Measurements from ENCODE around the gene EPG5.
"Not testable (repeated sequence)": the region's sequence is repeated elsewhere in the genome, so short reads cannot be mapped to it uniquely, and the experiment has no call there.

EPG5 gene

DNA sequence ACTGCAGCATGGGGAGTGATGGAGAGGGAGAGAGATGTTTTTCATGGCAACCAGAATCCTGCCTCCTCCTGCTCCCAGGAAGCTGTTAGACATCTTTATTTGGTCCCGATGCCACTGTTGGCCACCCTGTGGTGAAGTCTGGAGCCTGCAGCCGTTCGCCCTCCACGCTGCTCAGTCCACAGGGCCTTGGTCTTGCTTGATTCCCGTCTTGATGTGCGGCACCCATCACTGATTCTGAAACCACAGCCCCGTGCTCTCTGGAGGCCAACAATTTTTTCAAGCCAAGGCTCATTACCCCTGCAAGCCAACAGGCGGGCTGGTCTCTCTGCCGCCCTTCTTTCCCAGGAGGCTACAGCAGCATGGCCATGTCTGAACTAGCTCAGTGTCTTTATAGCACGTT, 117.1 kb downstream of the EPG5 start:
- no CpG with 5 or more reads among the region's 10 CpGs for WGBS (ENCODE audit: extremely low coverage, insufficient coverage, insufficient read length)
- DNase-seq: no peak

DNA sequence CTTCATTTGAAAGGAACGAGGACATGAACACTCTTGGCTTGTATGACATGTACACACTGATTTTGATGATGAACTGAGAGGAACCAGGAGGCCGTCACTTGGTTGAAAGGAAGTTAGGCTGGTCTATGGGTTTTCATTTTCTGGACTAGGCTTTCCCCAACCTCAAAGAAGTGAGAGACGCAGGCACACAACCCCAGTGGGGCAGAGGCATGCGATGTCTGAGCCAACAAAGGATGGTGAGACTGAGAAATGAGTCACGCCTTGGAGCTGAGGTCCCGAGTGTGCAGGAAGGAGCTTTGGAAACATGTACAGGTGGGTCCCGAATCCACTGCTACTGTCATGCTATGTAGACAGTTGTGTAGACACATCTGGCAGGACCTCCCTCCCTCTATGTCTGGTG, 117.6 kb downstream of the EPG5 start:
- H4K8ac ChIP-seq (ENCODE audit: low read depth, low read length): no peak overlapping the region
- DNase-seq: no peak

More for the DNA sequence above, 117.1 kb downstream of the EPG5 start:
- H3K9me3 ChIP-seq (ENCODE audit: insufficient read depth, low read depth, low read length): no peaks in the 10 kb centered on the region
- no peak overlapping the region for H2AFZ ChIP-seq (ENCODE audit: insufficient read depth, low read length, poor library complexity)
- H2AK5ac ChIP-seq (ENCODE audit: low read length): no peak overlapping the region
- H3K36me3 ChIP-seq (ENCODE audit: control insufficient read depth in 1 of 2, insufficient read depth in 2 of 2, low read length in 2 of 2): peaks cover 16 to 22% of the 10 kb centered on the region in 2 experiments
- H2BK120ac ChIP-seq (ENCODE audit: insufficient read depth, low read length, poor library complexity): no peak overlapping the region
- H3K4me1 ChIP-seq (ENCODE audit: control insufficient read depth in 1 of 2, insufficient read depth in 2 of 2, low read length in 2 of 2): peaks cover 7 to 12% of the 10 kb centered on the region in 2 experiments
- no peak overlapping the region for H3K23ac ChIP-seq (ENCODE audit: low read length)
- no peaks in the 10 kb centered on the region for H3K27me3 ChIP-seq (ENCODE audit: insufficient read depth, low read length)
- no peak overlapping the region for H2BK12ac ChIP-seq (ENCODE audit: low read length)
- H4K91ac ChIP-seq (ENCODE audit: low read depth, low read length): no peak overlapping the region
- no peak overlapping the region for H4K8ac ChIP-seq (ENCODE audit: low read depth, low read length)
- H4K12ac ChIP-seq (ENCODE audit: low read depth, low read length): no peak overlapping the region
- no peak overlapping the region for H3K4me2 ChIP-seq (ENCODE audit: low read length)
- H3K79me1 ChIP-seq (ENCODE audit: low read length): no peaks in the 10 kb centered on the region
- H2BK5ac ChIP-seq (ENCODE audit: low read depth, low read length, poor library complexity): no peak overlapping the region
- no peak overlapping the region for H3K4ac ChIP-seq (ENCODE audit: low read depth, low read length)
- H3K27ac ChIP-seq (ENCODE audit: low read depth, low read length): no peak overlapping the region
- H3K9ac ChIP-seq (ENCODE audit: low read length): no peak overlapping the region
- H3K4me3 ChIP-seq (ENCODE audit: low read depth, low read length): no peak overlapping the region
- no peak overlapping the region for H3K14ac ChIP-seq (ENCODE audit: low read length)
- H3K18ac ChIP-seq (ENCODE audit: low read length): no peak overlapping the region
- no peaks in the 10 kb centered on the region for H3K79me2 ChIP-seq (ENCODE audit: control insufficient read depth, insufficient read depth, low read length, poor library complexity)

DNA sequence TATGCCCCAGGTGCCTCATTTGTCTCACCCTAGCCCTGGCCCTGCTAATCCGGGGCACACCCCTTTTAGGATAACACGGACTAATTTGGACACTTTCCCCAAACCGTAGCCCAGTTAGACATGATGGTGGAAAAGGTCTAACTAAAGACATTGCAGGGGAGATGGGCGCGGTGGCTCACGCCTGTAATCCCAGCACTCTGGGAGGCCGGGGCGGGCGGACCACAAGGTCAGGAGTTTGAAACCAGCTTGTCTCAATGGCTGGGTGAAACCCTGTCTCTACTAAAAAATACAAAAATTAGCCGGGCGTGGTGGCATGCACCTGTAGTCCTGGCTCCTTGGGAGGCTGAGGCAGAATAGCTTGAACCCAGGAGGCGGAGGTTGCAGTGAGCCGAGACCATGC, 118.5 kb downstream of the EPG5 start:
- not testable (repeated sequence) for H3K9ac ChIP-seq (ENCODE audit: low read length); H2AFZ ChIP-seq (ENCODE audit: insufficient read depth, low read length, poor library complexity); H3K27me3 ChIP-seq (ENCODE audit: insufficient read depth, low read length); H2BK12ac ChIP-seq (ENCODE audit: low read length); H2BK5ac ChIP-seq (ENCODE audit: low read depth, low read length, poor library complexity); H3K23ac ChIP-seq (ENCODE audit: low read length); H3K27ac ChIP-seq (ENCODE audit: low read depth, low read length); H4K8ac ChIP-seq (ENCODE audit: low read depth, low read length); H3K9me3 ChIP-seq (ENCODE audit: insufficient read depth, low read depth, low read length); H3K4me2 ChIP-seq (ENCODE audit: low read length); H4K12ac ChIP-seq (ENCODE audit: low read depth, low read length); DNase-seq; H2AK5ac ChIP-seq (ENCODE audit: low read length); H4K91ac ChIP-seq (ENCODE audit: low read depth, low read length); H3K79me1 ChIP-seq (ENCODE audit: low read length); H3K4ac ChIP-seq (ENCODE audit: low read depth, low read length); H3K4me3 ChIP-seq (ENCODE audit: low read depth, low read length); H3K79me2 ChIP-seq (ENCODE audit: control insufficient read depth, insufficient read depth, low read length, poor library complexity); H3K14ac ChIP-seq (ENCODE audit: low read length); H2BK120ac ChIP-seq (ENCODE audit: insufficient read depth, low read length, poor library complexity); H3K18ac ChIP-seq (ENCODE audit: low read length)
- WGBS (ENCODE audit: extremely low coverage, insufficient coverage, insufficient read length): no CpG with 5 or more reads among the region's 13 CpGs
- H3K36me3 ChIP-seq (ENCODE audit: control insufficient read depth in 1 of 2, insufficient read depth in 2 of 2, low read length in 2 of 2): peaks cover 14 to 19% of the 10 kb centered on the region in 2 experiments
- peaks cover 8 to 11% of the 10 kb centered on the region in 2 experiments for H3K4me1 ChIP-seq (ENCODE audit: control insufficient read depth in 1 of 2, insufficient read depth in 2 of 2, low read length in 2 of 2)

More for the DNA sequence above, 117.6 kb downstream of the EPG5 start:
- Histone ChIP-seq H3K27me3 (ENCODE audit: insufficient read depth, low read length) (no peaks in the 10 kb centered on the region), H2BK120ac (ENCODE audit: insufficient read depth, low read length, poor library complexity) (no peak overlapping the region), H3K4me2 (ENCODE audit: low read length) (no peak overlapping the region), H3K9me3 (ENCODE audit: insufficient read depth, low read depth, low read length) (no peaks in the 10 kb centered on the region), H3K4me1 (ENCODE audit: control insufficient read depth in 1 of 2, insufficient read depth in 2 of 2, low read length in 2 of 2) (peaks cover 8 to 13% of the 10 kb centered on the region in 2 experiments), H3K27ac (ENCODE audit: low read depth, low read length) (no peak overlapping the region), H3K9ac (ENCODE audit: low read length) (no peak overlapping the region), H2BK5ac (ENCODE audit: low read depth, low read length, poor library complexity) (no peak overlapping the region), H3K4me3 (ENCODE audit: low read depth, low read length) (no peak overlapping the region), H4K91ac (ENCODE audit: low read depth, low read length) (no peak overlapping the region), H3K23ac (ENCODE audit: low read length) (no peak overlapping the region), H3K18ac (ENCODE audit: low read length) (no peak overlapping the region), H3K79me2 (ENCODE audit: control insufficient read depth, insufficient read depth, low read length, poor library complexity) (no peaks in the 10 kb centered on the region), H3K79me1 (ENCODE audit: low read length) (no peaks in the 10 kb centered on the region), H2AK5ac (ENCODE audit: low read length) (no peak overlapping the region), H3K4ac (ENCODE audit: low read depth, low read length) (no peak overlapping the region), H2BK12ac (ENCODE audit: low read length) (no peak overlapping the region), H4K12ac (ENCODE audit: low read depth, low read length) (no peak overlapping the region), H3K14ac (ENCODE audit: low read length) (no peak overlapping the region), H3K36me3 (ENCODE audit: control insufficient read depth in 1 of 2, insufficient read depth in 2 of 2, low read length in 2 of 2) (peaks cover 16 to 20% of the 10 kb centered on the region in 2 experiments), H2AFZ (ENCODE audit: insufficient read depth, low read length, poor library complexity) (no peak overlapping the region)
- no CpG with 5 or more reads among the region's 7 CpGs for WGBS (ENCODE audit: extremely low coverage, insufficient coverage, insufficient read length)

DNA sequence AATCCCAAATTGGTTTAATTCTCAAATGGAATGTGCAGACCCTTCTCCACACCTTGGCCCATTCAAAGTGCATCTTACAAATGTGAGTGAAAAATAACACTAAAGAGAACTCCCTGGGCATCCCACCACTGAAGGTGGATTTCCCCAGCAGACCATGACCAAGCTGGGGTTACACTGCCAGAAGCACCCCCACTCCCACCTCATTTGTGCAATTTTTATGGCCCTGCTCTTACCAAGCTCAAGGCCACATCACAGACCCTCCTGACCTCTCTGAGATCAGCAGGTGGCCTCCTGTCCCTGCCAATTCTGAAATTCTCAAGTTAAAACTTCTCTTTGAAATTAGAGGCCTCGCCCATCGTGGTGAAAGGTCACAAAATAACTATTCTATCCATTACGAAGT, 120.0 kb downstream of the EPG5 start:
- Histone ChIP-seq H2AK5ac (ENCODE audit: low read length) (no peak overlapping the region), H2BK5ac (ENCODE audit: low read depth, low read length, poor library complexity) (no peak overlapping the region), H3K9ac (ENCODE audit: low read length) (no peak overlapping the region), H3K36me3 (ENCODE audit: control insufficient read depth in 1 of 2, insufficient read depth in 2 of 2, low read length in 2 of 2) (peaks cover 10 to 11% of the 10 kb centered on the region in 2 experiments), H4K12ac (ENCODE audit: low read depth, low read length) (no peak overlapping the region), H3K14ac (ENCODE audit: low read length) (no peak overlapping the region), H3K79me2 (ENCODE audit: control insufficient read depth, insufficient read depth, low read length, poor library complexity) (no peaks in the 10 kb centered on the region), H2BK120ac (ENCODE audit: insufficient read depth, low read length, poor library complexity) (no peak overlapping the region), H4K91ac (ENCODE audit: low read depth, low read length) (no peak overlapping the region), H4K8ac (ENCODE audit: low read depth, low read length) (no peak overlapping the region), H3K18ac (ENCODE audit: low read length) (no peak overlapping the region), H3K4me3 (ENCODE audit: low read depth, low read length) (no peak overlapping the region), H3K4ac (ENCODE audit: low read depth, low read length) (no peak overlapping the region), H3K27ac (ENCODE audit: low read depth, low read length) (no peak overlapping the region), H3K4me2 (ENCODE audit: low read length) (no peak overlapping the region), H3K4me1 (ENCODE audit: control insufficient read depth in 1 of 2, insufficient read depth in 2 of 2, low read length in 2 of 2) (peaks cover 8 to 13% of the 10 kb centered on the region in 2 experiments), H2AFZ (ENCODE audit: insufficient read depth, low read length, poor library complexity) (no peak overlapping the region), H2BK12ac (ENCODE audit: low read length) (no peak overlapping the region), H3K79me1 (ENCODE audit: low read length) (no peaks in the 10 kb centered on the region), H3K27me3 (ENCODE audit: insufficient read depth, low read length) (no peaks in the 10 kb centered on the region), H3K9me3 (ENCODE audit: insufficient read depth, low read depth, low read length) (no peaks in the 10 kb centered on the region), H3K23ac (ENCODE audit: low read length) (no peak overlapping the region)
- WGBS (ENCODE audit: extremely low coverage, insufficient coverage, insufficient read length): no CpG with 5 or more reads among the region's 3 CpGs
- no peak for DNase-seq

Measured in trophoblast cell (in vitro differentiated cells and primary cell).